Stimulated activated CD8-positive, alpha-beta memory T cell treated with anti-CD3 and anti-CD28 coated beads, Interleukin-12 subunit alpha, Interleukin-12 subunit beta, amount 100 ng/mL, for 1 hour (primary cell): ENCODE results near the gene GRAP2.

Source experiments
- DNase-seq: peaks from one replicate; pipeline ENCODE4 v3.0.0-alpha.2; 2020; ENCODE audit warnings: low read depth

GRAP2 gene

GRCh38 chr22:39994041-39994565 is 93.2 kb downstream of the GRAP2 start:
- no peak for DNase-seq

DNA sequence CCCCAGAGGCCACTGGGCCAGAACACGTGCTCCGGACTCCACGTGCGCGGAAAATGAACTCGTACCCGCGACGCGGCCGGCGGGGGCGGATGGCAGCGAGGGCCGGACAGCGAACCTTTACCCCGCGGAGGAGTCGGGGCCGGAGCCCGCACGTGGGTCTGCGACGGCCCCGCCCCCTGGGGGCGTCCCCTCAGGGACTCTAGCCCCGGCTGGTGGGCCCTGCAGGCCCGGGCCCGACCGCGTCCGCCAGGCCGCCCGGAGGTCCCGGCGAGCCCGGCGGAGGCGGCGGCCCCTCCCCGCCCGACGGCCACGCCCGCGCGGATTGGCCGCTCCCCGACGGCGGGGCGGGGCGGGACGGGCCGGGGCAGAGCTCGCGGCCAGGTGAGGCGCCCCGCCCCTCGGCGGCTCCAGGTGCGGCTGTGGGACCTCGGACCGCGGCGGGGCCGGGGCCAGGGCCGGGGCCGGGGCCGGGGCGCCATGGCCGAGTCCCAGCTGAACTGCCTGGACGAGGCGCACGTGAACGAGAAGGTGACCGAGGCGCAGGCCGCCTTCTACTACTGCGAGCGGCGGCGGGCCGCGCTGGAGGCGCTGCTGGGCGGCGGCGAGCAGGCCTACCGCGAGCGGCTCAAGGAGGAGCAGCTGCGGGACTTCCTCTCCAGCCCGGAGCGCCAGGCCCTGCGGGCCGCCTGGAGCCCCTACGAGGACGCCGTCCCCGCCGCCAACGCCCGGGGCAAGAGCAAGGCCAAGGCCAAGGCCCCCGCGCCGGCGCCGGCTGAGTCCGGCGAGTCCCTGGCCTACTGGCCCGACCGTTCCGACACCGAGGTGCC is 93.9 kb downstream of the GRAP2 start, which contains the start of gene FAM83F:
TSS of gene FAM83F (plus strand) at position 389 of the 827 bp plus-strand sequence. CDS start at position 478, 89 bp downstream.
- no peak for DNase-seq

GRCh38 chr22:39995393-39996252 is 94.7 kb downstream of the GRAP2 start:
- no peak for DNase-seq

DNA sequence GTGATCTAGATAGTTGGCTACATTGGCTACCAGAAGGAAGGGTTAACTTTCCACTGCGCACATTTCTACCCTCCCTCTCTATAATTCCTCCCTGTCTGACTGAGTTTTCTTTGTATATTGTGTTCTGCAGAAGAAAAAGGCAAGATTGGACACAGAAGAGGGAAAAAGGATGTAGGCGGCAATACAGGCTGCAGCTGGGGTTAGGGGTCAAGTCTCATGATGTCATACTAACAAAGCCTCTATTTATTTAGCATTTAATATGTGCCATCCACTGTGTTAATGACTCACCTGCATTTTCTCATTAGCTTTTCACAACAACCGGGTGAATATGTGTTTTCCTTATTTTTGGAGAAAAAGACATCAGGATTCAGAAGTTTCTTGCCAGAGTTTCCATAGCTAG is 95.8 kb downstream of the GRAP2 start:
- no peak for DNase-seq

DNA sequence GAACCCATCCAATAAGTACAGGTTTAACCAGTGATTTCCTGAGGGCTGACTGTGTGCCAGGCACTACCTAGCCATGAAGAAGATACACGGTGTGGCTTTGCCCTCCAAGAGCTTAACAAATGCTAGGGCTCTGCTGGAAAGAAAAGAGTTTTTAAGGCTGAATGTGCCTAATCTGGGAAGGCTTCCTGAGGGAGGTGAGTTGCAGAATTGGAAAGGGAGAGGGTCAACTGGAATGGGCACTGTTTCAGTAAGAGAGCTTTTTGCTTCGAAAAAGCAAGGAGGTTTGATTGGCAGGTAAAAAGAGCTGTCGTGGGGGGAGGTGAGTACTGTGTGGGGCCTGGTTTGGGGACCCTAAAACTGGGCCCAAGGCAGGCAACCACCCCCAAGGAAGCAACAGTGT is 96.5 kb downstream of the GRAP2 start:
- DNase-seq: no peak

GRCh38 chr22:39997939-39998726 is 97.2 kb downstream of the GRAP2 start:
- no peak for DNase-seq

DNA sequence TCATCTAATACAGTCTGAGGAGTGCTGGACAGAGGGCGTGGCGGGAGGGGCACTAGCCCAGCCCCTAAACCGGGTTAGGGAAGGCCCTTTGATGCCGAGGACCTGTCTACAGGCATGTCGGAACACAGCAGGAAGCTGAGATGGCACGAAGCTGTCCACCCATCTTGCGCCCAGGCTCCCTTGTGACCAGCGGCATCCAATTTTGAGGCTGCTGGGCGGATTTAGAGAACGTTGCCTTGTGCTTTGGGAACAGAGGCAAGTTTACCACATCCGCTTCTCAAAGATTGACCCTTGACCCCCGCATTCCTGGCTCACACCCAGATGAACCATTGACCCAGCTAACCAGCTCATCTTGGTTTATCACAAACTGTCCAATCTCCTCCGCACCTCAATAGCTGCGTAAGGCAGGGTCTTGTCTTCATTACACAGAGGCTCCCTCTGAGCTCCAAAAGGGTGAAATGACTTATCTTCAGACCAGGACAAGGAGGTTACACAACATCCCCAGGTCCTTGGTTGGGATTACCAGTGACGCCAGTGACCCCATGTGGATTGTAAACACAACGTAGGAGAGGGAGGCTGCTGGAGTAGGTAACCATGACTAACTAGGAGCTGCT is 98.4 kb downstream of the GRAP2 start:
- no peak for DNase-seq

DNA sequence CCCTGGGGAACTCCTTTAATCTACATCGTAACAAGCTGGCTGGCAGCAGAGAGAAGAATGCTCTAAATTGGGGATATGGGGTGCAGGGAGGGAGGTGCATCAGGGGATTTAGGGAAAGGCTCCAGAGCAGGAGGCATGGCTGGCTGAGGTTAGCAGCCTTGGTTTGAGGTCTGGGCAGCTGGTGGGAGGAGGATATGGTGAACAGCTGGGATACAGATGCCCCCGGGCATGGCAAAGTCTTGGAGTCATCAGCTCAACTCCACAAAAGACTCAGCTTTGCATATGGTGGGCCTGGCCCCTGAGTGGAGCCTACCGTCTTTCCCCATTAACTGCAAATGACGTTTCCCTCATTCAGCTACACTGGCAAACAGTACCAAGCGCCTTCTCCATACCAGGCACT is 99.3 kb downstream of the GRAP2 start:
- no peak for DNase-seq

- no peak for DNase-seq
Observed at GRCh38 chr22:40001106-40001505, 100.2 kb downstream of the GRAP2 start.

GRCh38 chr22:40001800-40002577 is 101.1 kb downstream of the GRAP2 start:
- no peak for DNase-seq

- DNase-seq: no peak
Observed at GRCh38 chr22:40002935-40003715, 102.2 kb downstream of the GRAP2 start.

DNA sequence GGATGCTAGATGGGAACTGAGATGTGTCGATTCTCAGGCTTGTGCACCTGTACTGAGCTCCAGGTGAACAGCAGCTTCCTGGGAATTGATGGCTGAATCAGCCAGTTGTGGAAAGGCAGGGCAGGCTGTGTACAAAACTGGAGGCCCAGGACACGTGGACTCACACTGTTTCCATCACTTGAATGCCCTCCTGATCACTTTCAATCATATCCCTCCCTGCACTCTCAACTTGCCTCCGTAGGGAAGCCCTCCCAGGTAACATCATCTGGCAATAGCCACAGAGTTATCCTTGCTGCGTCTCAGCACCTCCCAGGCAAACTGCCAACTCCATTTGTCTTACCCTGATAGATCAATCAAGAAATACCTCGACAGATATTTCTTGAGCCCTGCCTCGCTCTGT is 104.0 kb downstream of the GRAP2 start:
- no peak for DNase-seq

- no peak for DNase-seq
Observed at GRCh38 chr22:40006641-40007040, 105.8 kb downstream of the GRAP2 start.

GRCh38 chr22:40007853-40008710 is 107.2 kb downstream of the GRAP2 start:
- no peak for DNase-seq

DNA sequence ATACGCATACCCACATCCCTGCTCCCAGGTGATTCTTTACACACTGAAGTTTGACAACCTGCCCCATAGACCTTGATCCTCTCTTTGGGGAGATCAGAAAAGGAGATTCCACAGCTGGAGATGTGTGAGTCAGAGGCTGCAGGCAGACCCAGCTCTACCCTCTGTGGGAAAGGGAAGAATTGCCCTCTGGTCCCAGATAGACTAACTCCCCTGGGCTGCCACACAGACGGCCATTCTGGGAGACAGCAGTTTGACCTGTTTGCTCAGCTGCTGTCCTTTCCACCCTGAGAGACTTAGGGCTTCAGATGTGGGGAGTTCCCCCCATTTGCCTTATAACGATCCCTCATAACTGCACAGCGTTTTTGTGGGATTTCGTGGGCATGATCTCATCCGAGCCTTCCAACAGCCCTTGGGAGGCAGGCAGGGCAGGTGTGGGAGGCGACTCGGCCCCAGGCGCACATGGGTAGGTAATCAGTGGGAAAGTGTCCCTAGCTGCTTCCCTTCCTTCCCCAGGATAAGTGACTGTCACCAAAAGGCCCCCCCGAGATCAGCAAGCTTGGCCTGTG is 107.9 kb downstream of the GRAP2 start:
- DNase-seq: no peak

GRCh38 chr22:40009292-40009774 is 108.4 kb downstream of the GRAP2 start:
- no peak for DNase-seq

GRCh38 chr22:40009951-40010671 is 109.2 kb downstream of the GRAP2 start:
- no peak for DNase-seq

- no peak for DNase-seq
Observed at GRCh38 chr22:40010746-40011145, 109.9 kb downstream of the GRAP2 start.
